Kidney (tissue), 14 donors: ENCODE data around the gene ZBTB8B. TPM values are rescaled to one million over a fixed set of nuclear protein-coding genes. Genes with fewer than 3 reads are reported as not detected.
"Not testable (repeated sequence)": the region's sequence is repeated elsewhere in the genome, so short reads cannot be mapped to it uniquely, and the experiment has no call there.

ENCODE experiments used
- DNase-seq, 5 donors: peaks; one replicate each; pipeline ENCODE4 v3.0.0-alpha.2; 2013 to 2020
- FAIRE-seq: peaks from 2 replicates; lab custom pipeline; 2012; peaks lifted over from hg19 to GRCh38; lab: Jason Lieb, UNC
- H3K27ac ChIP-seq, 2 donors: one replicate each; pipeline ENCODE4 v1.7.0; 2013; ENCODE audit warnings: low read depth in 2 of 2, low read length in 2 of 2, inconsistent platforms in 1 of 2
- H3K27me3 ChIP-seq: one replicate; pipeline ENCODE4 v1.7.1; 2013; ENCODE audit warnings: low read length, inconsistent platforms; ENCODE audit not compliant: control insufficient read depth, insufficient read depth
- H3K36me3 ChIP-seq, 3 donors: one replicate each; pipeline versions ENCODE4 v1.7.0 to v1.7.1; 2013; ENCODE audit warnings: low read length in 3 of 3, control low read depth in 1 of 3, inconsistent platforms in 1 of 3; ENCODE audit not compliant: insufficient read depth in 3 of 3, control insufficient read depth in 2 of 3
- H3K4me1 ChIP-seq, 3 donors: one replicate each; pipeline versions ENCODE4 v1.7.0 to v1.7.1; 2013; ENCODE audit warnings: low read length in 3 of 3, inconsistent platforms in 1 of 3, low read depth in 1 of 3; ENCODE audit not compliant: control insufficient read depth in 2 of 3, insufficient read depth in 2 of 3
- H3K4me3 ChIP-seq, 3 donors: one replicate each; pipeline versions ENCODE4 v1.7.0 to v1.8.1; 2013; ENCODE audit warnings: low read length in 3 of 3, control low read depth in 1 of 3, inconsistent platforms in 1 of 3
- H3K9ac ChIP-seq, 3 donors: one replicate each; pipeline versions ENCODE4 v1.7.0 to v1.7.1; 2013; ENCODE audit warnings: low read length in 3 of 3, control low read depth in 1 of 3, inconsistent platforms in 1 of 3
- H3K9me3 ChIP-seq, 3 donors: one replicate each; pipeline versions ENCODE4 v1.7.0 to v1.7.1; 2013; ENCODE audit warnings: low read length in 3 of 3, control low read depth in 1 of 3, inconsistent platforms in 1 of 3; ENCODE audit not compliant: control insufficient read depth in 2 of 3, insufficient read depth in 1 of 3
- intact Hi-C: fragments of 100-400 bp; cut with DNase I; formaldehyde crosslinking; loops from one replicate; pipeline ENCODE4 v1.11.1; 2022
- polyA plus RNA-seq: library from polyadenylated mRNA; stranded (reverse); fragments of 350-450 nt; fragmentation: Illumina TruSeq; extraction: RNeasy Lipid Tissue Mini Kit (QIAGEN cat#74804); gene quantifications from one replicate; pipeline ENCODE4 v1.2.3, GENCODE V29; 2014; ENCODE audit warnings: low read depth, low replicate concordance; ENCODE audit not compliant: insufficient read depth
- total RNA-seq: library from RNA; stranded (reverse); fragmentation: NEBNext Ultra II Directional; extraction: Animal tissue kit (Norgen Biotek cat#: 25700); gene quantifications from one replicate; pipeline ENCODE4 v1.2.1, GENCODE V29; 2021
- TF ChIP-seq, protein P1 (sequence below): IDR thresholded peaks from 3 replicates; pipeline ENCODE4 v1.5.1; 2012; ENCODE audit warnings: mild to moderate bottlenecking, moderate library complexity, borderline replicate concordance; ENCODE audit not compliant: insufficient read depth; ENCODE audit errors: extremely low read depth
- donor health status: control.
- donor health status: control.
- donor health status: control.
- donor health status: control.
- donor health status: control.
- donor health status: DM: yes; HTN: yes; CAD: no.
- donor health status: Normal renal cell carcinoma (clear cell type).

The ZBTB8B gene
- total and polyA plus RNA-seq, 2 donors from 2014 or later = 0.03 to 0.06 TPM

DNA sequence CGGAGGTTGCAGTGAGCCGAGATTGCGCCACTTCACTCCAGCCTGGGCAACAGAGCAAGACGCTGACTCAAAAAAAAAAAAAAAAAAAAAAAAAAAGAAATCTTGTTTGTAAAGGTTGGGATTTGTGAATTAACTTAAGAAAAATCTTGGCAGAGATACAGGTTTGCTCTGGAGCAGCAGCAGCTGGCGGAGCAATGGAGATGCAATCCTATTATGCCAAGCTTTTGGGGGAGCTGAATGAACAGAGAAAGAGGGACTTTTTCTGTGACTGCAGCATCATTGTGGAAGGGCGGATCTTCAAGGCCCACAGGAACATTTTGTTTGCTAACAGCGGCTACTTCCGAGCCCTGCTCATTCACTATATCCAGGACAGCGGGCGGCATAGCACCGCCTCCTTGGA is 5.6 kb downstream of the ZBTB8B start:
- TF ChIP-seq, protein P1, sequence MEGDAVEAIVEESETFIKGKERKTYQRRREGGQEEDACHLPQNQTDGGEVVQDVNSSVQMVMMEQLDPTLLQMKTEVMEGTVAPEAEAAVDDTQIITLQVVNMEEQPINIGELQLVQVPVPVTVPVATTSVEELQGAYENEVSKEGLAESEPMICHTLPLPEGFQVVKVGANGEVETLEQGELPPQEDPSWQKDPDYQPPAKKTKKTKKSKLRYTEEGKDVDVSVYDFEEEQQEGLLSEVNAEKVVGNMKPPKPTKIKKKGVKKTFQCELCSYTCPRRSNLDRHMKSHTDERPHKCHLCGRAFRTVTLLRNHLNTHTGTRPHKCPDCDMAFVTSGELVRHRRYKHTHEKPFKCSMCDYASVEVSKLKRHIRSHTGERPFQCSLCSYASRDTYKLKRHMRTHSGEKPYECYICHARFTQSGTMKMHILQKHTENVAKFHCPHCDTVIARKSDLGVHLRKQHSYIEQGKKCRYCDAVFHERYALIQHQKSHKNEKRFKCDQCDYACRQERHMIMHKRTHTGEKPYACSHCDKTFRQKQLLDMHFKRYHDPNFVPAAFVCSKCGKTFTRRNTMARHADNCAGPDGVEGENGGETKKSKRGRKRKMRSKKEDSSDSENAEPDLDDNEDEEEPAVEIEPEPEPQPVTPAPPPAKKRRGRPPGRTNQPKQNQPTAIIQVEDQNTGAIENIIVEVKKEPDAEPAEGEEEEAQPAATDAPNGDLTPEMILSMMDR = no peak
- Histone ChIP-seq H3K9ac (no peak overlapping the region), H3K9me3 (peaks cover 0 to 1% (median 0%) of the 10 kb centered on the region in 3 donors), H3K27ac (no peak overlapping the region), H3K4me1 (peaks cover 0 to 1% (median 0%) of the 10 kb centered on the region in 3 donors), H3K27me3 (no peaks in the 10 kb centered on the region), H3K36me3 (peaks cover 0 to 3% (median 0%) of the 10 kb centered on the region in 3 donors), H3K4me3 (no peak overlapping the region)
- DNase-seq (no peak), FAIRE-seq (no peak)
- intact Hi-C loops = no loop called here

DNA sequence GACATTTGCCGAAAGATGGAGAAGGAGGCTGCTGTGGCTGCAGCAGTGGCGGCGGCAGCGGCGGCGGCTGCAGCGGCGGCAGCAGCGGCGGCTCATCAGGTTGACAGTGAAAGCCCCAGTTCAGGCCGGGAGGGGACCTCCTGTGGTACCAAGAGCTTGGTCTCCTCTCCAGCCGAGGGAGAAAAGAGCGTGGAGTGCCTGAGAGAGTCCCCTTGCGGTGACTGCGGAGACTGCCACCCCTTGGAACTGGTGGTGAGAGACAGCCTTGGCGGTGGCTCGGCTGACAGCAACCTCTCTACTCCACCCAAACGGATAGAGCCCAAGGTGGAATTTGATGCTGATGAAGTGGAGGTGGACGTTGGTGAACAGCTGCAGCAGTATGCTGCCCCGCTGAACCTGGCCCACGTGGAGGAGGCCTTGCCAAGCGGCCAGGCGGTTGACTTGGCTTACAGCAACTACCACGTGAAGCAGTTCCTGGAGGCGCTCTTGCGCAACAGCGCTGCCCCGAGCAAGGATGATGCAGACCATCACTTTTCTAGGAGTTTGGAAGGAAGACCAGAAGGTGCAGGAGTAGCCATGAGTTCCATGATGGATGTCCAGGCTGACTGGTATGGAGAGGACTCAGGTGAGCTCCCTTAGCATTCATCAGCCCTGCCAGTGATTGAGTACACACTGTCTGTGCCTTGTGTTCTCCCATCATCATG is 6.3 kb downstream of the ZBTB8B start:
- TF ChIP-seq, protein P1 = no peak
- H3K36me3 ChIP-seq = peaks cover 0 to 3% (median 0%) of the 10 kb centered on the region in 3 donors
- no peaks in the 10 kb centered on the region for H3K4me1 ChIP-seq
- DNase-seq (peak in 1 of 5 donors; percentile 61), FAIRE-seq (no peak)
- H3K4me3 ChIP-seq = no peak overlapping the region
- intact Hi-C loops = no loop called here
- H3K27me3 ChIP-seq = no peaks in the 10 kb centered on the region
- no peak overlapping the region for H3K27ac ChIP-seq
- H3K9me3 ChIP-seq = peaks cover 0 to 1% (median 0%) of the 10 kb centered on the region in 3 donors
- no peak overlapping the region for H3K9ac ChIP-seq

DNA sequence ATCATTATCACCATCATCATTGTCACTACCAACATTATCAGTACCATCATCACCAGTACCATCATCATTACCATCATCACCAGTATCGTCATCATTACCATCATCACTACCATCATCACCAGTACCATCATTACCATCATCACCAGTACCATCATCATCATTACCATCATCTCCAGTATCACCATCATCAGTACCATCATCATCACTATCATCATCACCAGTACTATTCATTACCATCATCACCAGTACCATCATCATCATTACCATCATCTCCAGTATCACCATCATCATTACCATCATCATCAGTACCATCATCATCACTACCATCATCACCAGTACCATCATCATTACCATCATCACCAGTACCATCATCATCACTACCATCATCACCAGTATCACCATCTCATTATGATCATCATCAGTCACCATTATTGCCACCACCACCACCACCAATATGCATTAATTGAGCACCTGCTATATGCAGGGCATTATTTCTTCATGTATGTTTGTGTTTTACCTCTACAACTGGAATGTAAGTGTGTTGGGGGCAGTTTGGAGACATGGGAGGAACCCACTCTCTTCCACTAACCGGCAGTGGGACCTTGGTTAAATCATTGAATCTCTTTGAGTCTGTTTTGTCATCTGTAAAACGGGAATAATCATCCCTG is 7.0 kb downstream of the ZBTB8B start:
- Histone ChIP-seq H3K27me3 (no peaks in the 10 kb centered on the region), H3K4me1 (no peaks in the 10 kb centered on the region), H3K4me3 (no peak overlapping the region), H3K36me3 (peaks cover 0 to 3% (median 0%) of the 10 kb centered on the region in 3 donors), H3K9ac (no peak overlapping the region), H3K27ac (no peak overlapping the region), H3K9me3 (peaks cover 0 to 1% (median 0%) of the 10 kb centered on the region in 3 donors)
- FAIRE-seq (no peak), DNase-seq (no peak)
- TF ChIP-seq, protein P1 = no peak
- intact Hi-C loops = no loop called here

DNA sequence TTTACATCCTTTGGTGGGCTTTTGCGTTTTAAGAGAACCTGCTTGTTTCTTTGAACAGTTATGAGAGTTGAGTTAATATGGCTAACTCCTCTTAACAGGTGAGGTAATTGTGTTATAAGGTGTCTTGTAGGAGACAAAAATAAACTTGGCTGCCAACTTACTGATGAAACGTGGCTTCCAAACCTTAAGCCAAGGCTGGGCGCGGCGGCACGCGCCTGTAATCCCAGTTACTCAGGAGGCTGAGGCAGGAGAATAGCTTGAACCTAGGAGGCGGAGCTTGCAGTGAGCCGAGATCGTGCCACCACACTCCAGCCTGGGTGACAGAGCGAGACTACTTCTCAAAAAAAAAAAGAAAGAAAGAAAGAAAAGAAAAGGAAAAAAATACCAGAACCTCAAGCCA is 8.1 kb downstream of the ZBTB8B start:
- H3K27me3 ChIP-seq, DNase-seq, H3K36me3 ChIP-seq, H3K27ac ChIP-seq, H3K9me3 ChIP-seq, H3K9ac ChIP-seq, FAIRE-seq, intact Hi-C loops, H3K4me1 ChIP-seq, H3K4me3 ChIP-seq: not testable (repeated sequence)
